Activated CD4-positive, alpha-beta T cell treated with anti-CD3 and anti-CD28 coated beads for 48 hours (primary cell): Measurements from ENCODE around the gene SYP.
"Not testable (repeated sequence)": the region's sequence is repeated elsewhere in the genome, so short reads cannot be mapped to it uniquely, and the experiment has no call there.

Experiments used
- DNase-seq: peaks from one replicate; pipeline ENCODE4 v3.0.0-alpha.2; 2020

SYP gene

GRCh38 chrX:49188468-49189076 is 11.4 kb downstream of the SYP start:
- no peak for DNase-seq

GRCh38 chrX:49187526-49187925 is 12.5 kb downstream of the SYP start:
- DNase-seq = no peak

DNA sequence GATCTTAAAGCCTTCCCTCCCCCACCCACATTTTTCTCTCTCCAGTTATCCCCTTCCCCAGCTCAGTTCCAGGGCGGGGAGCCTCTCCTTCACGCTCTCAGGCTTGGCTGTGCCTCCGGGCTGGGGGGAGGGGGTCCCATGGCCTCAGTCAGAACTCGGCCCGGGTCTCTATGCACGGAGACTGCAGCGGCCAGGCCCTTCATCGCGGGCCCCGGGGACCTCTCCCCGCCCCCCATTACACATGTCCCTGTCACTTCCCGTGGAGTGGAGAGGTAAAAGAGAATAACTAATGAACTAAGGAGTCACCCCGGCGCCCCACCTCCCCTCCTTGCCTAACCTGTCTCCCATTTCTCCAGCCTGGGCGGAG is 13.0 kb downstream of the SYP start:
- DNase-seq = no peak

GRCh38 chrX:49186125-49187027 is 13.6 kb downstream of the SYP start, which contains the start of gene PRICKLE3:
TSS of gene PRICKLE3 (minus strand) at chrX:49186373. CDS start at chrX:49186297, 76 bp downstream.
- DNase-seq = peak; percentile 81

- DNase-seq = peak; percentile 62
These were observed 15.4 kb downstream of the SYP start for GRCh38 chrX:49184294-49185281.

DNA sequence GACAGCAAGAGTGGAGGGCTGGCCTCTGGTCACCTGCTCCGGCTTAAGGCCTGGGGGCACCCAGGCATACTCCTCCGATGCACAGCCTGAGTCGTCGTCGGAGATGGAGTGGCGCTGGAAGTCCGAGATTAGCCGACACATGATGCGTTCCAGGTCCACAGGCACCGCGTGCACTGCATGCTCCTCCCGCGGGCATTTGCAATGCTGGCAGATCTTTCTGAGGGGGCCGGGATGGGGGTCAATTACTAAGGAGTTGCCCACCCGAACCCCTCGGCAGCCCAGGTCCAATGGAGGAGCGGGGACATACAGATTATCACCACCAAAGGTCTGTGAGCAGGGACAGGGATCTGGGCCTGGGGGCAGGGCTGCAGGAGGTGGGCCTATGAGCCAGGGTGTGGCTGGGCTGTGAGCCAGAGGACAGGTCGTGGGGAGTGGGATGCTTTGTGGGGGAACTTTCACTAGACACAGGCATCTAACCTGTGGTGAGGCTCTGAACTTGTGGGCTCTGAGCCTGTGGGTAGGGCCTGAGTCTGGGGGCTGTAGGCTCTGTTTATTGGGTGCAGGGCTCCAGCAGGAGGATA is 16.2 kb downstream of the SYP start:
- DNase-seq = no peak

DNA sequence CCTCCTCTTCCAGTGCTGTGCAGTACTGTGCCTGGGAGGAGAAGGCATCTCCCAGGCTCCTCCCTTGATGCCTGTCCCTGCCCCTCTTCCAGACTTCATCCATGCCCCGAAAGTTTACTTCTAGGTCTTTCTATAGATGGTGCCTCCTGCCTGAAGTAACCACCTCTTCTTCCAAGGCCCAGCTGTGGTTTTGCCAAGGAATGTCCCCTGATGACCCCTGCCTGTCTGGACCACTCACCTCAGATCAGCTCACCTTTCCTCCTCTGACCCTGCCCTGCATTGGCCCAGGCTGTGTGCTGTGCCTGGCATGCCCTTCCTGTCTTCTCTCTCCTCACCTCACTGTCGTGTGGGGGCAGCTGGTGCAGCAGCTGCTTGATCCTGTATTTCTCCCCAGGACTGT is 20.6 kb downstream of the SYP start:
- DNase-seq = no peak

- no peak for DNase-seq
These were observed 21.5 kb downstream of the SYP start for GRCh38 chrX:49178537-49178936.

GRCh38 chrX:49177873-49178480 is 22.0 kb downstream of the SYP start:
- DNase-seq = no peak

- DNase-seq = no peak
These were observed 22.6 kb downstream of the SYP start for GRCh38 chrX:49177338-49177833.

DNA sequence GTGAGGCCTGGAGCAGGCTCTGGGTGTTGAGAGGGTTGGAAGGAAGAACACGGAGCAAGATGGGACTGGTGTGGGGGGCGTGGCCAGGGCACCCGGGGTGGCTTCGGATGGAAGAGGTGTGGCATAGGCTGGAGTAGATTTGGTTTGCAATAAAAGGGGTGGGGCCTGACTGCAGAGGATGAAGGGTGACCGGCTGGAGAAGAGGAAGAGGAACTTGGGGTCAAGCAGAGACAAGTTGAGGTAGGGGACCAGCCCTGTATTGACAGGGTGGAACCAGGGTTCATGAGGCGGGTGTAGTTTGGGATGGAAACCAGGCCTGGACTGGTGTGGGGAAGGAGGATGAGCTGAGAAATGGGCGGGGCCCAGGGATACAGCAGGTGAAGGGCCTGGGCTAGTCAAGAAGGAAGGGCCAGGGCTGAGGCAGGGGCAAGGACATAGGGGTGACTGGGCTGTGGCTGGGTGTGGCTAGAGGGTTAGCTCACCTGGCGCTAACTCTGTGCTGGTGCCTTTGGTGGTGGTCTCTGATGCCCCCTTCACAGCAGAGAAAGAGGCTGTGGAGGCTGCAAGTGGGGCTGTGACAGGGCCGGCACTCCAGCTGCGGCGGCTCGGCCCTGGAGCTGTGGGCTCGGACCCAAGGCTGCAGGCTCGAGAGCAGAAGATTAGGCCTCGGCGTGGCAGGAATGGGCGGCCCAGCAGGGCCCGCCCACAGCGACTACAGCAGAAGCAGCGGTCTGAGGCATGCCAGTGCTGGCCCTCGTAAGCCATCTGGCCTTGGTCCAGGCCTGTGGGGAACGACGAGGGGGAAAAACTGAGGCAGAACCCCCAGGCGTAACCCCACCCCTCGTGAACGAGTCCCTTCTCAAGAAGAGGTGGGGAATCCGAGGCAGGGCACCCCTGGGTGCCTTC is 23.3 kb downstream of the SYP start:
- DNase-seq = no peak

GRCh38 chrX:49175435-49176274 is 24.3 kb downstream of the SYP start:
- DNase-seq = no peak

- no peak for DNase-seq
These were observed 25.3 kb downstream of the SYP start for GRCh38 chrX:49174723-49175122.

GRCh38 chrX:49173544-49173943 is 26.4 kb downstream of the SYP start:
- DNase-seq = not testable (repeated sequence)

DNA sequence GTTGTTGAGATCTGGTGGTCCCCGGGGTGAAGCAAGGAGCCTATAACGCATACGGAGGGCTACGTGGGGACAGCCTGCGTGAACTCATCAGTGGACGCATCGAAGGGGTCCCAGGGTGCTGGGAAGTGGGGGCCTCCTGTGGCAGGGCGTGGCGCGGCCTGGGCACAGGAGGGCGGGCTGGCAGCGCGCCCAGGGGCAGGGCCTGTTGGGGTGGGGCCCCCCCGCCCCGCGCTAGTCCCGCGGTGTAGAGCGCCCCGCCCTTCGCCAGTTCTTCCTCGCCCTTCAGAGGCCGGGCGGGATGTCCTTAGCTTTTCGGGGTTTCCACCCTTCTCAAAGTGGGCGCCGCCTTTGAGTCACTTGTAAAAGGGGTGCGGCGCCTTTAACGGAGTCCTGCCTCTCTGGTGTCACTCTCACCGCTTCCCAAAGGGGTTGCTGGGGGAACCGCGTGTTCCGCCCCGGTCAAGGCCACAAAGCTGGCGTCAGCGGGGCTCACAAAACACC is 27.7 kb downstream of the SYP start:
- DNase-seq = peak; percentile 80

- peak; percentile 82 for DNase-seq
These were observed 28.2 kb downstream of the SYP start, which contains the start of gene PLP2 for GRCh38 chrX:49171752-49172279. TSS of gene PLP2 (plus strand) at chrX:49171898. CDS start at chrX:49172001, 103 bp downstream.

- DNase-seq = no peak
These were observed 32.3 kb downstream of the SYP start for GRCh38 chrX:49167740-49168108.

- DNase-seq = peak; percentile 75
These were observed 32.9 kb downstream of the SYP start for GRCh38 chrX:49166914-49167739.
